ENCODE measurements around the gene NID1.

GRCh38 chr1:236018885-236019453 lies 45.9 kb downstream of the NID1 start:
- no peak for TF ChIP-seq CTCF (IDR thresholded peaks at IDR 0.05)
- no peak for TF ChIP-seq POLR2A (IDR thresholded peaks at IDR 0.05)
- TF ChIP-seq EP300 (IDR thresholded peaks at IDR 0.05), result peak in 2 of 4 donors; percentile 24 to 70
- peak; percentile 73 to 81 for TF ChIP-seq POLR2AphosphoS5 (IDR thresholded peaks at IDR 0.05)

All from upper lobe of left lung (tissue), 4 donors.